RWPE2 (cell line): ENCODE measurements around the gene CCDC86.

ENCODE experiments used
- ATAC-seq: fragments of 200-7000 bp; cut with Tn5 transposase; 3 replicates; pipeline ENCODE4 v1.9.1; 2021; ENCODE audit warnings: low read depth
- DNase-seq: peaks from one replicate; pipeline ENCODE4 v3.0.0-alpha.2; 2020; ENCODE audit warnings: low spot score
- H3K27ac ChIP-seq: fragments of 450-650 bp; 2 replicates; pipeline ENCODE4 v1.5.1; 2017; ENCODE audit warnings: mild to moderate bottlenecking; ENCODE audit not compliant: poor library complexity, severe bottlenecking
- H3K27me3 ChIP-seq: fragments of 250-450 bp; sonication (Bioruptor Pico); 2 replicates; pipeline ENCODE4 v1.5.1; 2021; ENCODE audit warnings: mild to moderate bottlenecking, moderate library complexity; ENCODE audit not compliant: insufficient read depth, poor library complexity, severe bottlenecking
- H3K36me3 ChIP-seq: fragments of 250-450 bp; sonication (Bioruptor Pico); 2 replicates; pipeline ENCODE4 v1.5.1; 2020; ENCODE audit warnings: low read depth, mild to moderate bottlenecking, moderate library complexity
- H3K4me1 ChIP-seq: fragments of 250-450 bp; sonication (Bioruptor Pico); 2 replicates; pipeline ENCODE4 v1.5.1; 2021; ENCODE audit warnings: mild to moderate bottlenecking, moderate library complexity; ENCODE audit not compliant: insufficient read depth, poor library complexity, severe bottlenecking
- H3K4me3 ChIP-seq: fragments of 250-450 bp; sonication (Bioruptor Pico); 2 replicates; pipeline ENCODE4 v1.5.1; 2021; ENCODE audit warnings: mild to moderate bottlenecking, moderate library complexity; ENCODE audit not compliant: severe bottlenecking
- H3K9me3 ChIP-seq: fragments of 250-450 bp; sonication (Bioruptor Pico); 2 replicates; pipeline ENCODE4 v1.5.1; 2021; ENCODE audit warnings: mild to moderate bottlenecking, moderate library complexity; ENCODE audit not compliant: severe bottlenecking
- TF ChIP-seq, protein P1 (sequence below): fragments of 450-650 bp; IDR thresholded peaks from one replicate; pipeline ENCODE4 v1.5.1; 2017; ENCODE audit warnings: mild to moderate bottlenecking, moderate library complexity; ENCODE audit not compliant: poor library complexity, severe bottlenecking

Gene CCDC86

GRCh38 chr11:60810151-60810550, 31.8 kb upstream of the CCDC86 start:
- Histone ChIP-seq H3K9me3 (no peaks in the 10 kb centered on the region), H3K27me3 (no peaks in the 10 kb centered on the region), H3K27ac (no peak overlapping the region), H3K36me3 (no peaks in the 10 kb centered on the region), H3K4me3 (no peak overlapping the region), H3K4me1 (no peaks in the 10 kb centered on the region)
- DNase-seq, result no peak
- no peak for ATAC-seq
- TF ChIP-seq, protein P1, sequence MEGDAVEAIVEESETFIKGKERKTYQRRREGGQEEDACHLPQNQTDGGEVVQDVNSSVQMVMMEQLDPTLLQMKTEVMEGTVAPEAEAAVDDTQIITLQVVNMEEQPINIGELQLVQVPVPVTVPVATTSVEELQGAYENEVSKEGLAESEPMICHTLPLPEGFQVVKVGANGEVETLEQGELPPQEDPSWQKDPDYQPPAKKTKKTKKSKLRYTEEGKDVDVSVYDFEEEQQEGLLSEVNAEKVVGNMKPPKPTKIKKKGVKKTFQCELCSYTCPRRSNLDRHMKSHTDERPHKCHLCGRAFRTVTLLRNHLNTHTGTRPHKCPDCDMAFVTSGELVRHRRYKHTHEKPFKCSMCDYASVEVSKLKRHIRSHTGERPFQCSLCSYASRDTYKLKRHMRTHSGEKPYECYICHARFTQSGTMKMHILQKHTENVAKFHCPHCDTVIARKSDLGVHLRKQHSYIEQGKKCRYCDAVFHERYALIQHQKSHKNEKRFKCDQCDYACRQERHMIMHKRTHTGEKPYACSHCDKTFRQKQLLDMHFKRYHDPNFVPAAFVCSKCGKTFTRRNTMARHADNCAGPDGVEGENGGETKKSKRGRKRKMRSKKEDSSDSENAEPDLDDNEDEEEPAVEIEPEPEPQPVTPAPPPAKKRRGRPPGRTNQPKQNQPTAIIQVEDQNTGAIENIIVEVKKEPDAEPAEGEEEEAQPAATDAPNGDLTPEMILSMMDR, result no peak

- no peak for DNase-seq
- H3K36me3 ChIP-seq, result no peaks in the 10 kb centered on the region
- no peak overlapping the region for H3K27ac ChIP-seq
- H3K4me1 ChIP-seq, result no peaks in the 10 kb centered on the region
- TF ChIP-seq, protein P1, result no peak
- no peaks in the 10 kb centered on the region for H3K27me3 ChIP-seq
- no peaks in the 10 kb centered on the region for H3K9me3 ChIP-seq
- ATAC-seq, result no peak
- no peak overlapping the region for H3K4me3 ChIP-seq
These were observed 31.3 kb upstream of the CCDC86 start for GRCh38 chr11:60810569-60810968.

DNA sequence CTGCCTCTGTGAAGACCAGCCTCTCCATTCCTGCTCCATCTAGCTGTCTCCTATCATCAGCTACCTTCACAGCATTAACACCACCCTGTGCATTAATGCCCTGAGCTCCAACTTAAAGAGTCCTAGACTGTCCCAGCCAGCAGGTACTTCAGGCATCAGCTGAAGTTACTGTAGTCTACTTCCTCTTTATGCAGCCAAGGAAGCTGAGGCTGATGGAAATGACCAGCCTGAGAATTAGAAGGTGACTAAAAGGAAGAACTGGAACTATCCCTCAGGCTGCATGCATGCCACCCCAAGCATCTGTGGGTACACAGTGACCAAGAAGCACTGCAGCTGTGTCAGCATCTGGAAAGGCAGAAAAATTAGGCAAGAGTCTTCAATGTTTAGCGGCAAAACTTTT, 28.6 kb upstream of the CCDC86 start:
- ATAC-seq, result no peak
- Histone ChIP-seq H3K4me3 (no peak overlapping the region), H3K4me1 (no peaks in the 10 kb centered on the region), H3K27me3 (no peaks in the 10 kb centered on the region), H3K36me3 (no peaks in the 10 kb centered on the region), H3K27ac (no peak overlapping the region), H3K9me3 (peaks cover 7% of the 10 kb centered on the region)
- no peak for DNase-seq
- TF ChIP-seq, protein P1, result no peak

GRCh38 chr11:60814112-60814511, 27.8 kb upstream of the CCDC86 start:
- Histone ChIP-seq H3K4me1 (no peaks in the 10 kb centered on the region), H3K36me3 (no peaks in the 10 kb centered on the region), H3K9me3 (peaks cover 7% of the 10 kb centered on the region), H3K27ac (no peak overlapping the region), H3K27me3 (no peaks in the 10 kb centered on the region), H3K4me3 (no peak overlapping the region)
- DNase-seq (no peak), ATAC-seq (no peak)
- TF ChIP-seq, protein P1, result no peak

DNA sequence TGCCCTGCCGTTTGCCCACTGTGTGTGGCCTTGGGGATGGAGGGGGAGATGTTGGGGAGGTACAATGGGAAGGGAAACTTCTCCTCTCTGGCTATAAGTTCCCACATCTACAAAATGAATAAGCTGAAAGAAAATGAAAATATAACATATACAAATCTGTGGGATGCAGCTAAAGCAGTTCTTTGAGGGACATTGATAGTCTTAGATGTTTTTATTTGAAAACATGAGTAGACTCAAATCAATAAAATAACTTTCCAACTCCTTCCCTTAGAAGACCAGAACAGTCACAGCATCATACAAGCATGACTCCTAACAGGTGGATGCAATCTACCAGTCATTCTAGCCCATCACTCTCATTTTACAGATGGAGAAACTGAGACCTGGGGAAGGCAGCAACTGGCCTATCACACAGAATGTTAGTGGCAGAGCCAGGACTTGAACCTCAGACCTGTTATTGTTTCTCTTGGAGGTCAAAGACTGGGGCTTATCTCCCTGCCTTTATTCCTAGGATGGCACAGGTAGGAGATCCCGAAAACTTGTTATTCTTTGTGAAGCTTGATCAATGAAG, 25.2 kb upstream of the CCDC86 start:
- no peaks in the 10 kb centered on the region for H3K4me1 ChIP-seq
- peaks cover 7% of the 10 kb centered on the region for H3K9me3 ChIP-seq
- H3K36me3 ChIP-seq, result no peaks in the 10 kb centered on the region
- H3K27ac ChIP-seq, result no peak overlapping the region
- no peaks in the 10 kb centered on the region for H3K27me3 ChIP-seq
- TF ChIP-seq, protein P1, result no peak
- ATAC-seq (no peak), DNase-seq (no peak)
- H3K4me3 ChIP-seq, result no peak overlapping the region
